Measurements from ENCODE around the gene MCF2L. TPM values are rescaled to one million over a fixed set of nuclear protein-coding genes. Genes with fewer than 3 reads are reported as not detected.

The MCF2L gene
- total RNA-seq, 2 donors from 2014 or later = 37.4 to 74.8 TPM

GRCh38 chr13:113009743-113010509, 40.9 kb downstream of the MCF2L start:
- no peaks in the 10 kb centered on the region for H3K36me3 ChIP-seq (replicated peaks in 1 of 2; ENCODE audit: insufficient read depth in 1 of 2, low read depth in 2 of 2)
- intact Hi-C loops (cut with DNase I) = no loop called here
- TF ChIP-seq POLR2A (IDR thresholded peaks at IDR 0.05) (no peak), CTCF (IDR thresholded peaks at IDR 0.05) (no peak)
- ATAC-seq = peak; percentile 40
- DNase-seq = no peak
- H3K9me3 ChIP-seq = no peaks in the 10 kb centered on the region
- no peaks in the 10 kb centered on the region for H3K27me3 ChIP-seq
- WGBS, 2 donors = 64 to 68% methylated on average over 14 to 17 of the region's 17 CpGs
- peaks cover 13% of the 10 kb centered on the region for H3K4me1 ChIP-seq
- H3K27ac ChIP-seq = peak overlapping the region in 1 of 4 donors; percentile 11
- H3K4me3 ChIP-seq = no peak overlapping the region

- no peak for DNase-seq
- no peaks in the 10 kb centered on the region for H3K36me3 ChIP-seq (replicated peaks in 1 of 2; ENCODE audit: insufficient read depth in 1 of 2, low read depth in 2 of 2)
- no peak overlapping the region for H3K27ac ChIP-seq
- no peaks in the 10 kb centered on the region for H3K27me3 ChIP-seq
- no peak for ATAC-seq
- intact Hi-C loops (cut with DNase I) = no loop called here
- peaks cover 13% of the 10 kb centered on the region for H3K4me1 ChIP-seq
- 75 to 92% methylated on average over 2 to 12 of the region's 12 CpGs for WGBS, 2 donors
- no peak overlapping the region for H3K4me3 ChIP-seq
- no peaks in the 10 kb centered on the region for H3K9me3 ChIP-seq
- TF ChIP-seq CTCF (IDR thresholded peaks at IDR 0.05) (no peak), POLR2A (IDR thresholded peaks at IDR 0.05) (no peak)
Observed at GRCh38 chr13:113010510-113010865, 41.5 kb downstream of the MCF2L start.

GRCh38 chr13:113013303-113013702, 44.3 kb downstream of the MCF2L start:
- peak in 2 of 4 donors; percentile 29 to 38 for DNase-seq
- H3K27ac ChIP-seq = peak overlapping the region in 3 of 4 donors; percentile 6 to 53 (median 53)
- H3K36me3 ChIP-seq (replicated peaks in 1 of 2; ENCODE audit: insufficient read depth in 1 of 2, low read depth in 2 of 2) = no peaks in the 10 kb centered on the region
- ATAC-seq = peak; percentile 62
- H3K4me3 ChIP-seq = no peak overlapping the region
- H3K9me3 ChIP-seq = no peaks in the 10 kb centered on the region
- H3K4me1 ChIP-seq = peaks cover 13% of the 10 kb centered on the region
- intact Hi-C loops (cut with DNase I) = no loop called here
- H3K27me3 ChIP-seq = no peaks in the 10 kb centered on the region
- TF ChIP-seq POLR2A (IDR thresholded peaks at IDR 0.05) (no peak), CTCF (IDR thresholded peaks at IDR 0.05) (no peak)
- 21 to 23% methylated on average over 8 to 9 of the region's 9 CpGs for WGBS, 2 donors

- no peak for ATAC-seq
- TF ChIP-seq CTCF (IDR thresholded peaks at IDR 0.05) (no peak), POLR2A (IDR thresholded peaks at IDR 0.05) (no peak)
- Histone ChIP-seq H3K9me3 (no peaks in the 10 kb centered on the region), H3K27ac (peak overlapping the region in 2 of 4 donors; percentile 6 to 53), H3K4me3 (no peak overlapping the region), H3K4me1 (peaks cover 13% of the 10 kb centered on the region), H3K36me3 (replicated peaks in 1 of 2; ENCODE audit: insufficient read depth in 1 of 2, low read depth in 2 of 2) (no peaks in the 10 kb centered on the region), H3K27me3 (no peaks in the 10 kb centered on the region)
- no peak for DNase-seq
- intact Hi-C loops (cut with DNase I) = no loop called here
- WGBS, 2 donors = 84 to 88% methylated on average over 19 to 22 of the region's 25 CpGs
Observed at GRCh38 chr13:113013878-113014751, 45.1 kb downstream of the MCF2L start.

All from body of pancreas (tissue), 4 donors.